Colon (tissue), 2 donors: ENCODE data around the gene EXOG.
"Not testable (repeated sequence)": the region's sequence is repeated elsewhere in the genome, so short reads cannot be mapped to it uniquely, and the experiment has no call there.

Experiments
- FAIRE-seq: peaks from 2 replicates; lab custom pipeline; 2012; peaks lifted over from hg19 to GRCh38; lab: Jason Lieb, UNC
- donor health status: control.
- donor health status: control.

EXOG gene

GRCh38 chr3:38563886-38564270 lies 67.7 kb downstream of the EXOG start:
- no peak for FAIRE-seq

- no peak for FAIRE-seq
Observed at GRCh38 chr3:38564631-38565338, 68.6 kb downstream of the EXOG start.

GRCh38 chr3:38565339-38566214 lies 69.4 kb downstream of the EXOG start:
- FAIRE-seq = no peak

GRCh38 chr3:38566215-38566528 lies 70.0 kb downstream of the EXOG start:
- no peak for FAIRE-seq

GRCh38 chr3:38566794-38567193 lies 70.7 kb downstream of the EXOG start:
- not testable (repeated sequence) for FAIRE-seq

- FAIRE-seq = no peak
Observed at GRCh38 chr3:38567498-38567897, 71.4 kb downstream of the EXOG start.

- no peak for FAIRE-seq
Observed at GRCh38 chr3:38573111-38573510, 77.0 kb downstream of the EXOG start.

GRCh38 chr3:38573556-38573955 lies 77.4 kb downstream of the EXOG start:
- FAIRE-seq = no peak

- no peak for FAIRE-seq
Observed at GRCh38 chr3:38574411-38575278, 78.5 kb downstream of the EXOG start.

GRCh38 chr3:38575279-38575843 lies 79.2 kb downstream of the EXOG start:
- FAIRE-seq = no peak
